Activated CD4-positive, alpha-beta T cell treated with anti-CD3 and anti-CD28 coated beads, Interleukin-2, Interleukin-4, amounts not matched to agents 100 ng/mL and 50 ng/mL, durations not matched to agents 16 hours and 8 hours (primary cell): ENCODE measurements around the gene KRTAP10-5.
"Not testable (repeated sequence)": the region's sequence is repeated elsewhere in the genome, so short reads cannot be mapped to it uniquely, and the experiment has no call there.

Experiments
- DNase-seq: peaks from one replicate; pipeline ENCODE4 v3.0.0-alpha.2; 2020; ENCODE audit warnings: low spot score

The KRTAP10-5 gene

DNA sequence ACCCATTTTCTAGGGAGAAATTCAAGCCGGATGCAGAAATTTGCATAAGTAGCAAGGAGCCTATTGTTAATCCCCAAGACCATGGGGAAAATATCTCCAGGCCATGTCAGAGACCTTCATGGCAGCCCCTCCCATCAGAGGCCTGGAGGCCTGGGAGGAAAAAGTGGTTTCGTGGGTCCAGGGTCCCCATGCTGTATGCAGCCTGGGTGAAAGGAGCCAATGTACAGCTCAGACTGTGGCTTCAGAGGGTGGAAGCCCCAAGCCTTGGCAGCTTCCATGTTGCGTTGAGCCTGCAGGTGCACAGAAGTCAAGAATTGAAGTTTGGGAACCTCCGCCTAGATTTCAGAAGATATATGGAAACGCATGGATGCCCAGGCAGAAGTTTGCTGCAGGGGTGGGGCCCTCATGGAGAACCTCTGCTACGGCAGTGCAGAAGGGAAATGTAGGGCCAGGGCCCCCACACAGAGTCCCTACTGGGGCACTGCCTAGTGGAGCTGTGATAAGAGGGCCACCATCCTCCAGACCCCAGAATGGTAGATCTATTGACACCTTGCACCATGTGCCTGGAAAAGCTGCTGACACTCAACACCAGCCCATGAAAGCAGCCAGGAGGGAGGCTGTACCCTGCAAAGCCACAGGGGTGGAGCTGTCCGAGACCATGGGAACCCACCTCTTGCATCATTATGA is 29.9 kb upstream of the KRTAP10-5 start:
- not testable (repeated sequence) for DNase-seq

DNA sequence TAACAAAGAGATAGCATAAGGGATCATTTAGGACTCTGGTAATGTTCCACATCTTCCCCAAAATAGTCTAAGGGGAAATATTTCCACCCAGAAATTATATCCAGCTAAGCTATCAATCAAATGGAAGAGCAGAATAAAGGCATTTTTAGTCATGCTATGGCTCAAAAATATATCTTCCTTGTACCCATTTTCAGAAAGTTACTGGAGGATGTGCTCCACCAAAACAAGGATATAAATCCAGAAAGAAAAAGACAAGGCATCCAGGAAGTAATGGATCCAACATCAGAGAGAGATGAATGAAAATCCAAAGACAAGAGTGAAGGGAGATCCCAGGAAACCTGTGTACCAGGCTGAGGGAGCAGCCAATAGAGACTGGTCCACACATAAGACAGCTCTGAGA is 28.8 kb upstream of the KRTAP10-5 start:
- no peak for DNase-seq

DNA sequence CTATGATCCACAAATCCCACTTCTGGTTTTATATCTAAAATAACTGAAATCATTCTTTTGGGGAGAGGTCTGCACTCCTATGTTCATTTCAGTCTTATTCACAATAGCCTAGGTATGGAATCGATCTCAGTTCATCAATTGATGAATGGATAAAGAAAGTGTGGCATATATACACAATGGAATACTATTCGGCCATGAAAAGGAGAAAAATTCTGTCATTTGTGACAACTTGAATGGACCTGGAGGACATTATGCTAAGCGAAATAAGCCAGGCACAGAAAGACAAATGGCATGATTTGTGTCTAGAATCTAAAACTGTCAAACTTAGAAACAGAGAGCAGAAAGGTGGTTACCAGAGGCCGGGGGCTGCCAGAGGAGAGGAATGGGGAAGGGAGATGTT is 26.1 kb upstream of the KRTAP10-5 start:
- no peak for DNase-seq

DNA sequence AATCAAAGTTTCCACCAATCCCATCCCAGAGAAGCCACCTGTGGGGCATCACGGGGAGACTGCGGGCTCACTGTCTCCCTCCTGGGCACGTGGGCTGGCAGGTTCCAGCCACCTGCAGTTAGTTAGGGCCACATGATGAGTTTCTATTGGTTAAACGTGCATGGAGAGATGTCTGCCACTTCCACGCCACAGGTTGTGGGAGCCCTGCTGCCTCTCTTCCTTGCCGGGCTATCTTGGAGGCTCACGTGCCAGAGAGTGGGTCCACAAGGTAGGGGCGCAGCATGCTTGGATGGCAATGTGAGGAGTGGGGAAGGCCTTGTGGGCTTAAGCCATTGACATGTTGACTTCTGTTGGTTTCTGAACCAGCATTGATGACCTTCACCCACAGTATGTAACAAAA is 23.5 kb upstream of the KRTAP10-5 start:
- no peak for DNase-seq

DNA sequence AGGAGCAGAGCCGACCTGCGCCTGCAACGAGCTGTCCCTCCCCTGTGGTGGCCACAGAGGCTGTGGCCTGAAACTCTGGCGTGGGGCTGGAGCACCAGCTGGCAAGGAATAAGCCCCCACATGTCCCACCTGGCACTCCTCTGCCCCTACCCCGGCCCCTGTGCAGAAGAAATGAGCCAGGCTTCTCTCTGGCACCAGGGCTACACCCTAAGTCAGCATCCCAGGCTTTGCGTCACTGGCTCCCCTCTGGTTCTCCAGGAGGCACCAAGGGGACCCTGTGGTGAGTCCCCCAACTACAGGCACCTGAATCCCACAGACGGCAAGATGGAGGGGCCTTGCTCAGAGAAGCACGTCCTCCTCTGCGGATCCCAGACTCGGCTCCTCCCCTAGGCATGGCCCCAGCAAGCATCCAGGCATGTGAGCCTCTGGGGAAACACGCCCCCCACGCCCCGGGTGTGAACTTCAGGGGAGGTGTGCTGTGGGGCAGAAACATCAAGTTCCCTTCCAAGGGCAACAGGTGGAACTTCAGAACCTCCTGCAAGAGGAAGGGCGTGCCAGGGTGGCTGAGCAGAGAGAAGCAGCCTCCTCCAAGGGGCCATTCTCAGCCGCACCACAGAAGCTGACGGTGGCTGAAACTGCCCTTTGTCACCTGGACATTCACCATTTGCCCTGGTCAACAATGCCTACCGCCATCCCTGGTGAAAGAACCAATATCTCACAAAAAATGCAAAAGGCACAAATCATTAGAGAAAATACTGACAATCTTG is 22.9 kb upstream of the KRTAP10-5 start:
- DNase-seq = no peak

DNA sequence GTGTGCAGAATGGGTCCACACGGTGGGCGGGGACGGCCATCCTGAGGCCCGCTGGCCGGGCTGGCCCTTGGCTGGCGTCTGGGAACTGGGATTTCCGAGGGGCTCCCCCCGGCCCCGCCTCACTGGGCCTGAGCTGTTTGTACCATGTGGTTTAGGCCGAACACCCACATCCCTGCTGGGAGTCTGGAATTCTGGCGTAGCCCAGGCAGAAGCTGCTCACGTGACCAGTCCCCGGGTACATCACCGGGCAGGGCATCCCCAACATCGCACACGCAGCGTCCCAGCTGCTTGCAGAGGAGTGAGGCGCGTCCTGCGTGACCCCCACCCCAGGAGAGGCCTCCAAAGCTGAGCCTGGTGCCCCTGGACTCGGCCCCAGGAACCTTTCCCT is 22.1 kb upstream of the KRTAP10-5 start:
- no peak for DNase-seq

DNA sequence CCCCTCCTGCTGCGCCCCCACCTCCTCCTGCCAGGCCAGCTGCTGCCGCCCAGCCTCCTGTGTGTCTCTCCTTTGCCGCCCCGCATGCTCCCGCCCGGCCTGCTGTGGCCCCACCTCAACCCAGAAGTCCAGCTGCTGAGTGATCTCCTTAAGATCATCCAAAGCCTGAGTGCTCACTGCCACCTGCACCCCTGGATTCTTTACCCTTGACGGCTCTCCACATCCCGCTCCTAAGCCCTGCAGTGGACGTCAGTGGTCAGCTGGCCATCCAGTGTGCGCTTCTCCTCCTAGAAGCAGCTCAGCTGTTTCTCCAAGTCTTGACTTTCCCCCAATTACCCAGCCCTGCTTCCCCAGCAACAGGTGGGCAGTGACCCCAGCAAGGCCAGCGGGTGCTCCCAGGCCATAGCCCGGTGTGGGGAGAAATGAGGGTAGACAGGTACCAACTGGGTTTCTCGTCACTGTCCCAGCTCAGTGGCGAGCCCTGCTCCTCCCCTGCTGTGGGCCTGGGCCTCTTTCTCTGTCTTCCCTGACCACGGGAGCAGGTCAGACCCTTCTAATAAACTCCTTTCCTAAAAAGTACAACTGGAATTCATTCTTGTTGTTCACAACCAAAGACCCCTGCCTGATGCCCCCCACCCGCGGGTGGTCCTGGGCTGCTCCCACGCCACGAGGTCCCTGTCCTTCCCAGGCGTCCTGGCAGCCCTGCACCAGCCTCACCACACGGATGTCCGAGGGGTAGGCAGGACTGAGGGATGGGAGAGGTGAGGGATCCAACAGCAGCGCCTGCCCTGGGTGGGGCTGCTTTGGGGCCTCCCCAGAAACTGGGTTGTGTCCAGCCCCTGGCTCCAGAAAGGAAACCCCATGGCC is 21.4 kb upstream of the KRTAP10-5 start:
- DNase-seq = no peak

DNA sequence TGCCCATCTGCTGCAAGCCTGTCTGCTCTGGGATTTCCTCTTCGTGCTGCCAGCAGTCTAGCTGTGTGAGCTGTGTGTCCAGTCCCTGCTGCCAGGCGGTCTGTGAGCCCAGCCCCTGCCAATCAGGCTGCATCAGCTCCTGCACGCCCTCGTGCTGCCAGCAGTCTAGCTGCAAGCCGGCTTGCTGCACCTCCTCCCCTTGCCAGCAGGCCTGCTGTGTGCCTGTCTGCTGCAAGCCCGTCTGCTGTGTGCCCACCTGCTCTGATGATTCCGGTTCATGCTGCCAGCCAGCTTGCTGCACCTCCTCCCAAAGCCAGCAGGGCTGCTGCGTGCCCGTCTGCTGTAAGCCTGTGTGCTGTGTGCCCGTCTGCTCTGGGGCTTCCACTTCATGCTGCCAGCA is 20.7 kb upstream of the KRTAP10-5 start:
- DNase-seq = not testable (repeated sequence)

DNA sequence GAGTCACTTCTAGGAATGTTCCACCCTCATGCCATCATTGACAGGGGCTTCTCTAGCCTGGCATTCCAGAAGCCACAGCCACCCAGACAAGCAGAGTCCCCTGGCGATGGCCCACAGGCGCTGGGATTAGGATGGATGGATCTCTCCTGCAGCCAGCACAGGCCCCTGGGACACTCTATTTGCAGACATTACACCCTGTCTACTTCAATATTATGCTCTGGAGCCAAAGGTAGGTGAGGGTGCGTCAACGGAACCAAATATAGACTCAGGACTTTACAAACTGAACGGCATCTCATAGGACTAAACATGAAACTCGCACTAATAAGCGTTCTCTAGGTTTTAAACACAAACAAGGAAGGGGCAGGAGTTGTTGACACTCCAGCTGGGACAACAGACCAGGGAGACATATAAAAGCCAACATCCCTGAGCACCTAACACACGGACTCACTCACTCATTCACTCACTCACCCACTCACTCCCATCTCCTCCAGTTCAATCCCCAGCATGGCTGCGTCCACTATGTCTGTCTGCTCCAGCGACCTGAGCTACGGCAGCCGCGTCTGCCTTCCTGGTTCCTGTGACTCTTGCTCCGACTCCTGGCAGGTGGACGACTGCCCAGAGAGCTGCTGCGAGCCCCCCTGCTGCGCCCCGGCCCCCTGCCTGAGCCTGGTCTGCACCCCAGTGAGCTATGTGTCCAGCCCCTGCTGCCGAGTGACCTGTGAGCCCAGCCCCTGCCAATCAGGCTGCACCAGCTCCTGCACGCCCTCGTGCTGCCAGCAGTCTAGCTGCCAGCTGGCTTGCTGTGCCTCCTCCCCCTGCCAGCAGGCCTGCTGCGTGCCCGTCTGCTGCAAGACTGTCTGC is 19.9 kb upstream of the KRTAP10-5 start, which contains the start of gene KRTAP10-7:
Gene KRTAP10-7, plus strand, starts transcription at position 480 of the 861 bp plus-strand sequence. Its CDS starts 25 bp downstream, at position 505.
- not testable (repeated sequence) for DNase-seq

DNA sequence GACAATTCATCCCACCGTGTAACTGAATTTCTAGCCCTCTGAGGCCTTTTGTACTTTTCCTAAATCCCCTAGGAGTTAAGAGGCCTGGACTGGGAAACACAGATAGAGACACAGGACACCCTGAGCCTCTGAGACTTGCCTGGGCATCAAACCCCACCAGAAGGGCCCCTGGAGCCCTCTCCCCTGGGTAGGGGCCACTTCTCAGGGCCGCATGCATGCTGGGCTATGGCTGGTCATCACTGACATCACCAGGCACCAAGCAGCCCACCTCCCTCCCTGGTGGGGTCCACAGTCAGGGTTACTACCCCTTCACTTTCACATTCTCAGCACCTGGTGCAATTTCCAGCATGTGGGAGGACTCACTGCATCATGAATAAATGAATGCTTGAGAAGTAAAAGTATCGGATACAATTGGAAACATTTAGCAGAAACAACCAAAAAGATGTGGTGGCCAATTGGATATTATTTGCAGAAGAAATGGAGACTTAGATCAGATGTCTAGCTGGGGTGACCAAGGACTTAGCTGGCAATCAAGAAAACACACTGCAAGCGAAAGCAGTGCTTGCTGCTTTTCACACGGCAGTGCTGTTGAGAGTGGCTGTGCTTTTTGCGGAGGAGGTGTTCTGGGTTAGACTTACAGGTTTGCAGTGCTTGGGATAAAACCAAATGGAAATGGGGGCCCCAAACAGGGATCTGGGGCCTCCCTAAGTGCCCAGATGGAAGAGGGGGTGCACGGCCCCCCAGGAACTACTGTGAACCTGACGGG is 19.0 kb upstream of the KRTAP10-5 start:
- DNase-seq = no peak

DNA sequence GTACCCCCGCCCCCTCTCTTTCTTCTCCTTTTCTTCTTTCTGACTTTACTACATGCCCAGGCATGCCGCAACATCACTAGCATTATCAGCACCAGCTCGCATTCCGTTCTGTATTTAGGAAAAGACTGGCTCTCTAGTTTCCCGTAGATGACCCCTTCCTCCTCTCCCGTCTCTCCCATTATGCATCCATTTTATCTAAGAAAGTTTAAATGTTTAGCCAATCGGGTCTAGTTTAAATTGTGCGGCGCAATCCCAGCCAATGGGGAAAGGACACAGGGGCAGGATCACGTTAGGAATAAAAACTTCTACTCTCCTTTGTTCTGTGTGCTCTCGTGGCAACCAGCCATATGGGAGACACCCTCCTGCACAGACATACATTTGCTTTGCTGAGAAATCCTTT is 17.7 kb upstream of the KRTAP10-5 start:
- DNase-seq = no peak

DNA sequence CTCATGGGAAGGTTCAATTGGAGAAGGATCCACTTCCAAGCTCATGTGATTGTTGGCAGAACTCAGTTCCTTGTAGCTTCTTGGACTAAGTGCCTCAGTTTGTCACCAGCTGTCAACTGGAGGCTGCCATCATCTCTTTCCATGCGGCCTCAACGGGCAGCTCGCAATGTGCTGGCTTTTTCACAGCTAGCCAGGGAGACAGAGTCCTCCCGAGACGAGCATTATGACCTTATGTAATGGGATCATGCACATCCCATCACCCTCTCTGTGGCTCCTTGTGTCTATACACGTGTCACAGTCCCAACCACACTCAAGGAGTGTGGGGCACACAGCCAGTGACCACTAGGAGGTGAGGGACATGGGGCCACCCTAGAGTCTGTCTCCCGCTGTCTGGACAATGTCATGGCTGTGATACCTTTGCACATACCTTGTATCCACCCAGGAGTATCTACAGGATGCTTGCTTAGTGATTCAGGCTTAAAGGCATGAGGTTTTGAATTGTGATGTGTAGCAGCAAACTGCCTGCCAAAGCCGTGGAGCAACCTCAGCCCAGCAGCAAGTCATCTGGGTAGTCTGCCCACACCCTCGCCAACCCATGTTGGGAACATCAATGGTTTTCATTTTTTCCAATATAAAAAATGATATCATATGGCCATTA is 15.8 kb upstream of the KRTAP10-5 start:
- DNase-seq = no peak

DNA sequence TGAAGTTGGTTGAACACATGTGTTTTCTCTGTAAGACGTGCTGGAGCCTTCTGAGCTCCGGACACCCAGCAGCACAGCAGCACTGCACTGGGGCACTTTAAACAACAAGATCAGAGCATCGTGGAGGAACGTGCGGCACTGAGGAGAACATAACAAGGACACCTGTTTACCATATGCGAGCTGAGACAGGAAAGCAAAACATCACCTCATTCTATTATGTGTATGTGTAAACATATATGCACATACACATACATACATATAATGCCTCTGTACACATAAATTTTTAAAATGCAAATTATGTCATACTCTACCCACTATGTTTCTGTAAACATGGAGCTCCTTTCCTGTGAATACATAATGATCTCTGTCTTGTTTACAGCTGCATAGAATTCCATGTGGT is 15.1 kb upstream of the KRTAP10-5 start:
- DNase-seq = no peak

DNA sequence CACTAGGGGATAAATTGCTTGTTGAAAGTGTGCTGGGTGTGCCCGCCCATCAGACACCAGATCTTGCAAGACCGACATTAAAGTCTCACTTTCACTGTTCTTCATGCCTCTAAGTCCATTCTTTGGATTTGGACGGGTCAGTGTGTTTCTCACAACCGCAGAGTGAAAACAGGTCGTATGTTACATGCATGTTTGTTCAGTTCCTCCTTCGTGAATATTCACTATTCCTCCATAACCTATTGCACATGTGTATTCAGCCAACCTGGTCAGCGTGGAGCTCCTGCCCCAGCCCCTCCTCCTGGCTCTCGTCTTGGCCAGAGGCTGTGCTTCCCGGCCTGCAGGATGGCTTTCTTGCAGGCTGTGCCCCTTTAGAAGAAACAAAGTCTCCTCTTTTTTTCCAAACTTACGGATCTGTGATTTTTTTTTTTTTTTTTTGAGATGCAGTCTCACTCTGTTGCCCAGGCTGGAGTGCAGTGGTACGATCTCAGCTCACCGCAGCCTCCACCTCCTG is 14.1 kb upstream of the KRTAP10-5 start:
- no peak for DNase-seq

DNA sequence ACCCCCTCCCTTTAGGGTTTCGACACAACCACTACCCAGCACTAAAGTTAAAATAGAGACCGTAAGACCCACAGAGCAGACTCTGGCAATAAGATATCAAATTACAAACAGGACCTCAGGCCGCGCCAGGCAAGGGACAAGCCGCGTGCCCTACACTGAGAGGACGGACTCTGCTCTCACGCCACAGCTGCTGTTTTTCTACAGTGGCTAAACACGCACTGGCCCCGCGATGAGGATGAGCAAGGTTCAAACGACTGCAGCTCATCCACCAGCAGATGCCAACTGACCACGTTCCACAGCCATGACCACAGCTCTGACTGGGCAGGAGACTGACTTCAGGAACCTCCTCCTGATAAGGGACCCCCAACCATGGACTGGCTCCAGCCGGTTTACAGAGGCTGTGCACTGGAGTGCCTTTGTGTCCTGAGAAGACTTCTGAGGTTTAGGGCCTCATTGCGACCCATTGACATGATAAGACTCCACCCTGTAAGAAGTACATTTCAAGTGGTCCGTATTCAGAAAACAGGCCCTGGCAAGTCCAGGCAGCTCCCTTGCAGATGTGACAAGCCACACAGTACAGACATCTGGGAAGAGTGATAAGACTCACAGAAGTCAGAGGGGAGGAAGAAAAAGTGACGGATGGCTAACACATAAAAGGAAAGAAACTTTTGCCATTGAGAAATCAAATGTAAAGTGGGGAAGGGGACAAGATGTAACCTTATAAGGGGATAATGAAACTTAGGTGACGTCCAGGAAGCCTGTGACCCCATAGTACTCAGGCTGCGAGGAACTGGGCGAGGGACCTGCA is 13.4 kb upstream of the KRTAP10-5 start:
- DNase-seq = no peak

DNA sequence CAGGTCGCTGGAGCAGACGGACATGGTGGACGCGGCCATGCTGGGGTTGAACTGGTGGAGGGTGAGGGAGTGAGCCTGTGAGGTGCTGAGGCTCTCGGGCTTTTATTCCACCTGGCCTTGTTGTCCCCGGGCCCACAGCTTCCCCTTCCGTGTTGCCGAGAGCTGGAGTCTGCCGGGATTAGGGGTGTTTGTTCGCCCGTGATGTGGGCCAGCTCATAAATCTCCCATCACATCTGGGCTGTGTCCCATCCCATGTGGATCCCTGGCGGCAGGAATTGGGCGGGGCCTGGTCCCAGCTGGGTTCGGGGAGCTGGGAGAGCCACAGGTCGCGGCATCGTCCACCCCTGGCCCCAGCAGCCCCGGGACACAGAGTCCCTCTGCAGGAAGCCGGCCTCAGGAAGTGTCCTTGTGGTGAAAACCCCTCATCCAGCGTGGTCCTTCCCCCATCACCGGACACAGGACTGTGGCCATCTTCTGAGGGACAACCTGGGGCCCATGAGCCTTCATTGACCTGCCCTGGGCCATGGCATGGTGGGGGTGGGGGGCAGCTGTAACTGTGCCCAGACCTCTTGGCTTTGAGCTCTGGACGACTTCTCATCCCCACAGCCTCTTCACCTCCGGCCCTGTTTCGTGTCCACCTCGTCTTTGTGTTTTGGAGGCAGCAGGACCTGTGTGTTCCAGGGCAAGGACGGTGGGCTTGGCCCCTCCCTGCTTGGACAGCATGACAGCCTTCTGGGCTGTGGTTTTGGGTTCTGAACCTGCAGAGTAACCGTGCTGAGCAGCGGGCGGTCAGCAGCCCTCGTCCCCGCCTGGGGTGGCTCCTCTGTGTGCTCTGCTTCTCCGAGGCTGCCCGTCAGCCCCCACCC is 12.3 kb upstream of the KRTAP10-5 start, which contains the start of gene KRTAP10-6:
Gene KRTAP10-6, minus strand, starts transcription at position 60 of the 866 bp plus-strand sequence. Its CDS starts 21 bp downstream, at position 39.
- no peak for DNase-seq

DNA sequence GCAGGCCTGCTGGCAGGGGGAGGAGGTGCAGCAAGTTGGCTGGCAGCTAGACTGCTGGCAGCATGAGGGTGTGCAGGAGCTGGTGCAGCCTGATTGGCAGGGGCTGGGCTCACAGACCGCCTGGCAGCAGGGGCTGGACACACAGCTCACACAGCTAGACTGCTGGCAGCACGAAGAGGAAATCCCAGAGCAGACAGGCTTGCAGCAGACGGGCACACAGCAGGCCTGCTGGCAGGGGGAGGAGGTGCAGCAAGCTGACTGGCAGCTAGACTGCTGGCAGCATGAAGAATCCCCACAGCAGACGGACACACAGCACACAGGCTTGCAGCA is 11.4 kb upstream of the KRTAP10-5 start:
- DNase-seq = not testable (repeated sequence)
